K562 (cell line): ENCODE data around the gene AGPAT1. TPM values are rescaled to one million over a fixed set of nuclear protein-coding genes. Genes with fewer than 3 reads are reported as not detected.

Experiments
- ARHGAP35 ChIP-seq: fragments of 450-650 bp; IDR thresholded peaks from 2 replicates; pipeline ENCODE4 v1.6.1; 2018; ENCODE audit not compliant: partially characterized antibody
- ASH1L ChIP-seq: fragments of 450-650 bp; IDR thresholded peaks from 2 replicates; pipeline ENCODE4 v1.6.1; 2018; ENCODE audit warnings: borderline replicate concordance, mild to moderate bottlenecking, low read depth; ENCODE audit not compliant: partially characterized antibody
- BRF2 ChIP-seq: IDR thresholded peaks from 3 replicates; pipeline ENCODE4 v1.6.1; 2011; ENCODE audit warnings: borderline replicate concordance, mild to moderate bottlenecking; ENCODE audit not compliant: insufficient read length, insufficient read depth
- CCNT2 ChIP-seq: IDR thresholded peaks from 2 replicates; pipeline ENCODE4 v1.6.1; 2011; ENCODE audit warnings: borderline replicate concordance, low read depth, mild to moderate bottlenecking, moderate library complexity, mixed read lengths, low read length; ENCODE audit not compliant: insufficient read length; ENCODE audit errors: extremely low read depth
- CEBPG ChIP-seq, 3 experiments: fragments of 200-800 bp in 1 of 3; sonication (Bioruptor generic) in 1 of 3; sonication (generic) in 1 of 3; formaldehyde crosslinking in 1 of 3; IDR thresholded peaks in 2 of 3; conservative IDR thresholded peaks in 1 of 3; 2 replicates each; pipeline versions ENCODE4 v1.6.1 to v1.8.0; 2016 to 2022; ENCODE audit warnings: missing compliant biosample characterization in 2 of 3, missing genetic modification characterization in 2 of 3, mild to moderate bottlenecking in 1 of 3, missing genetic modification reagents in 1 of 3
- CHAMP1 ChIP-seq: fragments of 450-650 bp; IDR thresholded peaks from 2 replicates; pipeline ENCODE4 v1.6.1; 2016; ENCODE audit warnings: mild to moderate bottlenecking
- GABPB1 ChIP-seq: sonication (generic); formaldehyde crosslinking; IDR thresholded peaks from 2 replicates; pipeline ENCODE4 v1.8.0; 2022; ENCODE audit warnings: mild to moderate bottlenecking, missing genetic modification reagents
- JUND ChIP-seq, 2 experiments: IDR thresholded peaks; 2 replicates in 1 of 2; 3 replicates in 1 of 2; pipeline ENCODE4 v1.6.1; 2011; ENCODE audit warnings: borderline replicate concordance in 2 of 2, low read depth in 2 of 2, low read length in 2 of 2, improper control_type of control experiment in 1 of 2, missing biosample characterization in 1 of 2, missing genetic modification characterization in 1 of 2, missing genetic modification reagents in 1 of 2
- PCBP1 ChIP-seq: fragments of 200-400 bp; formaldehyde crosslinking; IDR thresholded peaks from 2 replicates; pipeline ENCODE4 v1.6.1; 2018; ENCODE audit warnings: mild to moderate bottlenecking, low read depth, low read length; ENCODE audit not compliant: poor library complexity, severe bottlenecking
- PHB2 ChIP-seq: fragments of 450-650 bp; IDR thresholded peaks from 2 replicates; pipeline ENCODE4 v1.6.1; 2017; ENCODE audit warnings: low read depth
- PPARD ChIP-seq: fragments of 250-450 bp; sonication (Bioruptor Pico); IDR thresholded peaks from 2 replicates; pipeline ENCODE4 v1.8.0; 2022; ENCODE audit warnings: inconsistent platforms, mild to moderate bottlenecking, moderate library complexity
- PTTG1 ChIP-seq: fragments of 450-650 bp; IDR thresholded peaks from 2 replicates; pipeline ENCODE4 v1.6.1; 2016; ENCODE audit warnings: low read depth, mild to moderate bottlenecking, missing genetic modification characterization, missing compliant biosample characterization
- SOX6 ChIP-seq: fragments of 450-650 bp; IDR thresholded peaks from 2 replicates; pipeline ENCODE4 v1.6.1; 2014; ENCODE audit warnings: mild to moderate bottlenecking
- SRF ChIP-seq, 2 experiments: fragments of 250-450, 450-650 bp in 1 of 2; sonication (Bioruptor Pico) in 1 of 2; sonication (generic) in 1 of 2; formaldehyde crosslinking; IDR thresholded peaks; 2 replicates each; pipeline versions ENCODE4 v1.5.0 to v1.5.1; 2020 to 2022; ENCODE audit warnings: mild to moderate bottlenecking in 1 of 2, missing genetic modification reagents in 1 of 2
- TAF1 ChIP-seq: IDR thresholded peaks from 2 replicates; pipeline ENCODE4 v1.6.1; 2011; ENCODE audit warnings: mild to moderate bottlenecking, low read length, moderate library complexity; ENCODE audit not compliant: insufficient read depth, control insufficient read depth, severe bottlenecking; ENCODE audit errors: extremely low read depth
- ZBED1 ChIP-seq: IDR thresholded peaks from 2 replicates; pipeline ENCODE4 v1.6.1; 2014
- ZNF133 ChIP-seq: fragments of 250-450 bp; sonication (Bioruptor Pico); IDR thresholded peaks from 2 replicates; pipeline ENCODE4 v1.4.0; 2020; ENCODE audit warnings: mild to moderate bottlenecking
- ZNF347 ChIP-seq: fragments of 450-650 bp; formaldehyde crosslinking; IDR thresholded peaks from 2 replicates; pipeline ENCODE4 v1.4.0; 2020; ENCODE audit warnings: low read depth, mild to moderate bottlenecking, moderate library complexity
- ZNF551 ChIP-seq: fragments of 250-450 bp; sonication (Bioruptor Pico); IDR thresholded peaks from 2 replicates; pipeline ENCODE4 v1.5.0; 2021; ENCODE audit warnings: mild to moderate bottlenecking, moderate library complexity
- ZNF561 ChIP-seq: fragments of 450-650 bp; formaldehyde crosslinking; conservative IDR thresholded peaks from 2 replicates; pipeline ENCODE4 v1.4.0; 2020; ENCODE audit warnings: mild to moderate bottlenecking, moderate library complexity
- ZNF699 ChIP-seq: fragments of 250-450 bp; sonication (Bioruptor Pico); IDR thresholded peaks from 2 replicates; pipeline ENCODE4 v1.8.0; 2021; ENCODE audit warnings: mild to moderate bottlenecking, moderate library complexity; ENCODE audit not compliant: insufficient replicate concordance
- ZSCAN32 ChIP-seq: fragments of 450-650 bp; formaldehyde crosslinking; IDR thresholded peaks from 2 replicates; pipeline ENCODE4 v1.4.0; 2020; ENCODE audit warnings: mild to moderate bottlenecking, moderate library complexity
- polyA plus RNA-seq, 8 experiments: library from polyadenylated mRNA; depleted of rRNA in 4 of 8; stranded (reverse) in 5 of 8; unstranded in 3 of 8; fragments of >200 nt; fragmentation: Nextera tagmentation in 2 of 8; fragmentation: Illumina TruSeq in 1 of 8; extraction: Ambion mirVana in 2 of 8; extraction: Trizol in 1 of 8; gene quantifications; 2 replicates each; pipeline versions ENCODE4 v1.2.1 to v1.2.3, GENCODE V29; 2011 to 2014; ENCODE audit warnings: inconsistent platforms in 1 of 8, missing spikeins in 1 of 8
- total RNA-seq, 7 experiments: library from RNA; depleted of rRNA in 6 of 7; stranded (reverse); fragments of >200 nt in 6 of 7; fragmentation: Illumina TruSeq in 2 of 7; extraction: Trizol in 2 of 7; gene quantifications; 2 replicates each; pipeline versions ENCODE4 v1.2.1 to v1.2.3, GENCODE V29; 2011 to 2021; ENCODE audit warnings: low replicate concordance in 1 of 7
- TF ChIP-seq, protein P1 (sequence below): sonication (generic); formaldehyde crosslinking; IDR thresholded peaks from 2 replicates; pipeline ENCODE4 v1.8.0; 2022; ENCODE audit warnings: missing genetic modification reagents, mild to moderate bottlenecking, borderline replicate concordance

The AGPAT1 gene
- total and polyA plus RNA-seq, 9 of the 15 experiments (the other 6 are each of a cell fraction or from before 2014, with no cell fraction given) = 37.9 to 176 (median 69.4) TPM

DNA sequence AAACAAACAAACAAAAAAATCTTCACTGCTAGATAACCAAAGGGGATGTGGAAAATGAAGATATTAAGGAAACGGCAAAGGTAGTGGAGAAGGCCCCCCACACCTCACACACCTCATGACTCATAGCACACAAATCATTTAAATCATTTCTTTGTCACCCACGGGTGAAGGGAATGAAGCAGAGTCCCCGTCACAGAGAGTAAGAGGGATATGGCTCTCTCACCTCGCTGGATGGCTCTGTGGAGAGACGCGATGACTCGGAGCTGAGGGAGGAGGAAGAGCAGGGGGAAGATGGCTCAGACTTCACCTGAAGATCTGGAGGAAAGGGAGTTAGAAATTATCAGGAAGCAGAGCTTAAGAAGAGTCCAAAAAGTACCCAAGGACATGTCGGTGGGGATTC lies 49.0 kb downstream of the AGPAT1 start (continued):
- TF ChIP-seq CHAMP1 = no peak
- no peak for TF ChIP-seq PHB2
- TF ChIP-seq ZNF133 (CRISPR knock-in tag) = no peak
- TF ChIP-seq ASH1L = no peak
- TF ChIP-seq ZBED1 = no peak
- no peak for TF ChIP-seq PTTG1 (tag)
- no peak for TF ChIP-seq CCNT2
- TF ChIP-seq CEBPG (CRISPR knock-in tag; IDR thresholded peaks at IDR 0.05) = no peak
- TF ChIP-seq CEBPG (tag; conservative IDR thresholded peaks at IDR 0.05 in 1 of 2, IDR thresholded peaks at IDR 0.05 in 1 of 2) = no peak
- TF ChIP-seq PPARD = no peak
- TF ChIP-seq ZNF551 (CRISPR knock-in tag) = no peak
- no peak for TF ChIP-seq ZNF699 (CRISPR knock-in tag)
- TF ChIP-seq ZNF561 (CRISPR knock-in tag) = no peak
- TF ChIP-seq SRF (CRISPR knock-in tag; IDR thresholded peaks at IDR 0.05) = no peak
- TF ChIP-seq ZSCAN32 (CRISPR knock-in tag) = no peak
- TF ChIP-seq ZNF347 = no peak
- no peak for TF ChIP-seq PCBP1
- no peak for TF ChIP-seq GABPB1
- TF ChIP-seq, protein P1, sequence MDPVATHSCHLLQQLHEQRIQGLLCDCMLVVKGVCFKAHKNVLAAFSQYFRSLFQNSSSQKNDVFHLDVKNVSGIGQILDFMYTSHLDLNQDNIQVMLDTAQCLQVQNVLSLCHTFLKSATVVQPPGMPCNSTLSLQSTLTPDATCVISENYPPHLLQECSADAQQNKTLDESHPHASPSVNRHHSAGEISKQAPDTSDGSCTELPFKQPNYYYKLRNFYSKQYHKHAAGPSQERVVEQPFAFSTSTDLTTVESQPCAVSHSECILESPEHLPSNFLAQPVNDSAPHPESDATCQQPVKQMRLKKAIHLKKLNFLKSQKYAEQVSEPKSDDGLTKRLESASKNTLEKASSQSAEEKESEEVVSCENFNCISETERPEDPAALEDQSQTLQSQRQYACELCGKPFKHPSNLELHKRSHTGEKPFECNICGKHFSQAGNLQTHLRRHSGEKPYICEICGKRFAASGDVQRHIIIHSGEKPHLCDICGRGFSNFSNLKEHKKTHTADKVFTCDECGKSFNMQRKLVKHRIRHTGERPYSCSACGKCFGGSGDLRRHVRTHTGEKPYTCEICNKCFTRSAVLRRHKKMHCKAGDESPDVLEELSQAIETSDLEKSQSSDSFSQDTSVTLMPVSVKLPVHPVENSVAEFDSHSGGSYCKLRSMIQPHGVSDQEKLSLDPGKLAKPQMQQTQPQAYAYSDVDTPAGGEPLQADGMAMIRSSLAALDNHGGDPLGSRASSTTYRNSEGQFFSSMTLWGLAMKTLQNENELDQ (CRISPR knock-in tag) = no peak
- 0 out of 2 replicates have a peak, but pooled peaks have one; percentile 14 for TF ChIP-seq JUND (IDR thresholded peaks at IDR 0.05; ENCODE audit: borderline replicate concordance, low read depth, low read length)
- TF ChIP-seq JUND (tag; IDR thresholded peaks at IDR 0.05; ENCODE audit: borderline replicate concordance, low read depth, low read length) = no peak; the same call in 2 of the 3 replicates
- no peak for TF ChIP-seq BRF2
- no peak for TF ChIP-seq TAF1
- TF ChIP-seq SOX6 = no peak
- TF ChIP-seq ARHGAP35 = peak; percentile 49
